GM12873 (cell line): ENCODE measurements around the gene KRTAP10-11.

Experiments
- CTCF ChIP-seq: IDR thresholded peaks from 2 replicates; pipeline ENCODE4 v1.5.1; 2012; ENCODE audit warnings: low read depth, mild to moderate bottlenecking, moderate library complexity, low read length, control low read depth; ENCODE audit not compliant: insufficient read depth; ENCODE audit errors: missing control alignments

The KRTAP10-11 gene

DNA sequence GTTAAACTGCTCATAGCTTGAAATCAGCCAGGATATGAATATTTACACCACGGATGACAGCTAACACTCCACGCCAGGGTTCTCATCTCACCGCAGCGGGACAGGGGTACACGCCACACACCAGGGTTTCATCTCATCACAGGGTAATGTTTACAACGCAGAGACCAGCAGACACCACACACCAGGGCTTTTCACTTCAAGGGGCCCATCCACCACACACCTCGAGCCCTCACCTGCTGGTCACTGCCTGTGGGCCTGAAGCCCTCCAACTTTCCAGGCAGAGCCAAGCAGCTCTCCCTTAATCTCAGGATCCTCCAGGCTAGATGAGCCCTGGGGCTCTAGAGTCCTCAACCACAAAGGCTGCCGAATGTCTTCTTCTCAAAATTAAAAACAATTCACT is 49.4 kb downstream of the KRTAP10-11 start:
- no peak for TF ChIP-seq CTCF

DNA sequence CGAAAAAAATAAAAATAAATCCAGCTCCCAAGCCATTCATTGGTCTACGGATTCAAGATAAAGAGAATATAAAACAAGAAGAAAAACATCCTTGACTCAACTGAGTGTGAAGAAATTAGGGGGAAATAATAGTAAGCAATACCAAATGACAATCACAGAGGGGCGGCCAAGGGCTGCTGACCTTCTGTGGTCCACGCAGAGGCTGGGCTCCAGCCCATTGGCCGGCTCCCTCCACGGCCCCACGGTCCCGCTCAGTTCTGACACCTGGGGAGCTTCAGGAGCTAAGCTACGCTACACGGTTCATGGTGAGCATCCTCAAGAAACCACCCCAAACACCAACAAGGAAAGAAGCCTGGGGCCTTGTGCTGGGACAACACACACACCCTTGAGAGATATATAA is 50.4 kb downstream of the KRTAP10-11 start:
- TF ChIP-seq CTCF, result no peak
